Tibial nerve (tissue), 4 donors: Measurements from ENCODE around the gene YAF2. TPM values are rescaled to one million over a fixed set of nuclear protein-coding genes. Genes with fewer than 3 reads are reported as not detected.

ENCODE experiments used
- DNase-seq, 2 donors: peaks; one replicate each; pipeline ENCODE4 v3.0.0-alpha.2; 2019; ENCODE audit warnings: low spot score in 2 of 2
- H3K27ac ChIP-seq, 4 donors: fragments of 200-600 bp; sonication (generic) in 3 of 4; one replicate each; pipeline ENCODE4 v1.5.1; 2017 to 2019; ENCODE audit warnings: mild to moderate bottlenecking in 1 of 4
- H3K27me3 ChIP-seq, 2 donors: fragments of 200-600 bp; sonication (generic) in 1 of 2; one replicate each; pipeline versions ENCODE4 v1.5.1 to v1.6.0; 2017 to 2019
- H3K36me3 ChIP-seq, 3 donors: fragments of 200-600 bp; sonication (generic); one replicate each; pipeline ENCODE4 v1.5.1; 2018 to 2019
- H3K4me1 ChIP-seq, 4 donors: fragments of 200-600 bp; sonication (generic) in 3 of 4; one replicate each; pipeline ENCODE4 v1.5.1; 2017 to 2019
- H3K4me3 ChIP-seq, 4 donors: fragments of 200-600 bp; sonication (generic) in 3 of 4; one replicate each; pipeline ENCODE4 v1.5.1; 2017 to 2019; ENCODE audit warnings: mild to moderate bottlenecking in 1 of 4, moderate library complexity in 1 of 4
- H3K9me3 ChIP-seq, 4 donors: fragments of 200-600 bp; sonication (generic) in 3 of 4; one replicate each; pipeline ENCODE4 v1.5.1; 2017 to 2019
- CTCF ChIP-seq, 5 experiments: fragments of 200-600 bp in 3 of 5; fragments of 450-650 bp in 2 of 5; sonication (generic) in 3 of 5; IDR thresholded peaks; one replicate each; pipeline ENCODE4 v1.5.1; 2016 to 2019; ENCODE audit warnings: antibody characterized with exemption in 5 of 5, mild to moderate bottlenecking in 3 of 5, moderate library complexity in 2 of 5
- EP300 ChIP-seq, 2 donors: sonication (generic); formaldehyde crosslinking; IDR thresholded peaks; one replicate each; pipeline ENCODE4 v1.6.1; 2017; ENCODE audit warnings: antibody characterized with exemption in 2 of 2, mild to moderate bottlenecking in 1 of 2
- POLR2A ChIP-seq, 2 donors: fragments of 450-650 bp; IDR thresholded peaks; one replicate each; pipeline ENCODE4 v1.6.1; 2017; ENCODE audit warnings: antibody characterized with exemption in 2 of 2, mild to moderate bottlenecking in 2 of 2, moderate library complexity in 2 of 2
- WGBS, 2 donors: methylation state at CpG; one replicate each; pipeline ENCODE4 v1.1.5; 2018; 5-methylcytosine and 5-hydroxymethylcytosine counted together
- total RNA-seq, 4 donors: library from RNA; depleted of rRNA; stranded (reverse); fragments of >200 nt; gene quantifications; one replicate each; pipeline ENCODE4 v1.1.0, GENCODE V29; 2016

Gene YAF2
- total RNA-seq, 4 donors from 2014 or later: 25.7 to 66.0 (median 38.7) TPM

GRCh38 chr12:42187799-42188198 lies 50.2 kb downstream of the YAF2 start:
- Histone ChIP-seq H3K9me3 (no peaks in the 10 kb centered on the region), H3K4me1 (no peaks in the 10 kb centered on the region), H3K27ac (no peak overlapping the region), H3K27me3 (no peaks in the 10 kb centered on the region), H3K4me3 (no peak overlapping the region), H3K36me3 (peaks cover 0 to 9% (median 0%) of the 10 kb centered on the region in 3 donors)
- TF ChIP-seq POLR2A (IDR thresholded peaks at IDR 0.05): no peak
- TF ChIP-seq EP300 (IDR thresholded peaks at IDR 0.05): no peak
- TF ChIP-seq CTCF (IDR thresholded peaks at IDR 0.05): no peak
- 66 to 75% methylated on average over 2 of the region's 2 CpGs for WGBS, 2 donors
- DNase-seq: no peak

GRCh38 chr12:42186793-42187192 lies 51.3 kb downstream of the YAF2 start:
- 83 to 87% methylated on average over 2 of the region's 2 CpGs for WGBS, 2 donors
- Histone ChIP-seq H3K4me3 (no peak overlapping the region), H3K9me3 (no peaks in the 10 kb centered on the region), H3K27ac (no peak overlapping the region), H3K36me3 (peaks cover 0 to 3% (median 0%) of the 10 kb centered on the region in 3 donors), H3K27me3 (no peaks in the 10 kb centered on the region), H3K4me1 (peaks cover 0 to 4% (median 0%) of the 10 kb centered on the region in 4 donors)
- DNase-seq: no peak
- no peak for TF ChIP-seq POLR2A (IDR thresholded peaks at IDR 0.05)
- no peak for TF ChIP-seq EP300 (IDR thresholded peaks at IDR 0.05)
- TF ChIP-seq CTCF (IDR thresholded peaks at IDR 0.05): no peak

GRCh38 chr12:42182394-42182793 lies 55.7 kb downstream of the YAF2 start:
- peaks cover 0 to 8% (median 0%) of the 10 kb centered on the region in 3 donors for H3K36me3 ChIP-seq
- peaks cover 0 to 14% (median 0%) of the 10 kb centered on the region in 4 donors for H3K4me1 ChIP-seq
- no peaks in the 10 kb centered on the region for H3K9me3 ChIP-seq
- TF ChIP-seq CTCF (IDR thresholded peaks at IDR 0.05) (no peak), EP300 (IDR thresholded peaks at IDR 0.05) (no peak), POLR2A (IDR thresholded peaks at IDR 0.05) (no peak)
- H3K4me3 ChIP-seq: no peak overlapping the region
- DNase-seq: no peak
- no peak overlapping the region for H3K27ac ChIP-seq
- WGBS, 2 donors: 54 to 66% methylated on average over 2 of the region's 2 CpGs
- H3K27me3 ChIP-seq: no peaks in the 10 kb centered on the region

- H3K36me3 ChIP-seq: peaks cover 0 to 21% (median 0%) of the 10 kb centered on the region in 3 donors
- WGBS, 2 donors: 49 to 53% methylated on average over 2 of the region's 2 CpGs
Measured at GRCh38 chr12:42180990-42181596, 57.0 kb downstream of the YAF2 start.

More at GRCh38 chr12:42180990-42181596, 57.0 kb downstream of the YAF2 start:
- H3K27me3 ChIP-seq: no peaks in the 10 kb centered on the region
- H3K4me3 ChIP-seq: no peak overlapping the region
- peaks cover 0 to 14% (median 0%) of the 10 kb centered on the region in 4 donors for H3K4me1 ChIP-seq
- no peak for DNase-seq
- H3K27ac ChIP-seq: no peak overlapping the region
- H3K9me3 ChIP-seq: no peaks in the 10 kb centered on the region
- no peak for TF ChIP-seq EP300 (IDR thresholded peaks at IDR 0.05)
- TF ChIP-seq CTCF (IDR thresholded peaks at IDR 0.05): no peak
